GM19463 (cell line): ENCODE measurements around the gene ZMIZ1.

Source experiments
- ATAC-seq: cut with Tn5 transposase; IDR thresholded peaks from one replicate; pipeline ENCODE4 v1.9.1; 2021; ENCODE audit warnings: mild to moderate bottlenecking, moderate library complexity; ENCODE audit not compliant: unreplicated experiment

ZMIZ1 gene

DNA sequence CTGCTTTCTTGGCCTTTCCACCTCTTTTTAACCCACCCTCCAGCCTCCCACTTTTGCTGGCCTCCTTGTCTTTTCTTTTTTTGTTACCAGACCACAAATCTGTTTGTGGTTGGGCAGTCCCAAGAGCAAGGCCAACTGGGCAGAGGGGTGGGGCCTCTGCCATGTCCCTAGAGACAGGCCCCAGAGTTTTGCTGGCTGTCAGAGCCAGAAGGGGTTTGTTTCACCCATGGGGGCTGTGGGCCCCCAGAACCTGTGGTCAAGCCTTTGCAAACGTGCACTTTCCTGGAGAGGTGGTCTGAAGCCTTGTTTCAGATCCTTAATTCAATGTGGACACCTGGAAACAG is 10.3 kb downstream of the ZMIZ1 start:
- ATAC-seq: no peak

- ATAC-seq: no peak
These were observed 11.0 kb downstream of the ZMIZ1 start for GRCh38 chr10:79079490-79080355.

GRCh38 chr10:79081353-79082034 is 12.7 kb downstream of the ZMIZ1 start:
- no peak for ATAC-seq

- ATAC-seq: no peak
These were observed 13.2 kb downstream of the ZMIZ1 start for GRCh38 chr10:79082035-79082373.

DNA sequence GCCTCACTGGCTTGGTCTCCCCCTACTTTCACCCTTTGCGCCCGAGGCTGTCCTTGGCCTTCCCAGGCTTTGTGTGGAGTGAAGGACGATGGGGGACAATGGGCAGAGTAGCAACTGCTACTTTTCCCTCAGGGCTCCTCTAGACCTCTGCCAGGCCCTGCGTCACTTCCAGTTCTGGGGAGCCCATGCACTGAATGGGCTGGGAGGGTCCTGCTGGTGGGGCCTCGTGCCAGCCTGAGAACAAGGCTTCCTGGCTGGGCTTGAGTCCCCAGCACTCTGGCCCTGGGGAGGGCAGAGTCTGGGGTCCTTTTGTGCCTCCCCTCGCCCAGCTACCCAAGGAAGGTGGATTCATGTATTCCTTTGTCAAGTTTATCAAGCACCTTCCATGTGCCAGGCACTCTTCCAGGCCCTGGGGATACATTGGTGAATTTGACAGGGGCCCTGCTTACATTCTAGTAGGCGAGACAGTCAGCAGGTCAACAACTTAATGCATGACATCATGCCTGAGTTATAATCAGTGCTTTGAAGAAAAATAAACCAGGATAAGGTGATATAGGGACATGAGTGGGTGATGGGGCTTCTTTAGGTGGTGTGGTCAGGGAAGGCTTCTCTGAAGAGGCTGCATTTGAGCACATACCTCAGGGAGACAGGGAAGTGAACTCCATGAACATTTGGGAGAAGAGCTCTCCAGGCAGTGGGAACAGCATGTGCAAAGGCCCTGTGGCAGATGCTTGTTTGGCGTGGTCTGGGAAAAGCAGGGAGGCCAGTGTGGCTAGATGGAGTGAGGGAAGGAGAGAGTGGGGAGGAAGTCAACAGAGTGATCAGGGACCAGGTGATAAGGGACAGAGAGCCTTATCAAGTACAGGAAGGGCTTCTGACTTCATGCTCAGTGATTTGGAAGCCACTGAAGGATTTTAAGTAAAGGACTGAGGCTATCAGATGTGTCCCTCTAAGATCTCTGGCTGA is 14.1 kb downstream of the ZMIZ1 start:
- ATAC-seq: no peak

DNA sequence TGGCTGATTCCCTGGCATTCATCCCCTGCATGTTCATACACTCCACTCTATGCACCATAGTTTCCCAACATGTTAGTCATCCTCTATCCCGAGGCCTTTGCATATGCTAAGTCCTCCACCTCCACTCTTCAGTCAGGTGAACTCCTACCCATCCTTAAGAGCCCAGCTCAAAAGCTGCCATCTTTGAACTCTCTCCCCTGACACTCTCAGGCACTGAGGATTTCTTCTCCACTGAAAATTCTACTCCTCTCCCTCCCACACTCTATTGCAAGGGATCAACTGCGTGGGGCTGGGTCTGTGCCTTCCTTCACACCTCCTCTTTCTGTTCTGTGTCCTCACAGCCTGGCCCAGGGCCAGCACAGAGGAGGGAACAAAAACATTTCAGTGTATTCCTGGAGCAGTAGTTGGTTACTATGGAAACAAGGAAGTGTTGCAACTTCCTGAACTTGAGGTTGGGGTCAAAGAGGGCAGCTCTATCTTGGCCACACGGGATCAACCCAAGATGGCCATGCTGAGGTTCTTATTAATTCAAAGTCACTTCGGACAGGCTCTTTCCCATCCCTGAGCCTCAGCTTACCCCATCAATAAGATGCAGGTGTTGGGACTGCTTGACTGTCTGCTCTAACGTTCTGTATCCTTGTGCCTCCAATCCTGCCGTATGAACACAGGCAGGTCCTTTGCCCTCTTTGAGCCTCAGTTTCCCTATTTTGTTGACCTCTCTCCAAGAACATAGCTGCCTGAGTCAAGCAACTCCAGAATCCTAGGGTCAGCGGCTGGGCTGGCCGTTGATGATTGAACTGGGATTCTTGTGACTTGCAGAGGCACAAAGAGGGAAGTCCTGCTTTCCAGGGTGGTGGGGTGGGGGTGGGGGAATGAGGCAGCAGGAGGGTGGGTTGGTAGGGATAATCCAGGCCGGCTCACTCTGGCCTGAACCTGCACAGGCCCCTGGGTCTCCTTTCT is 15.5 kb downstream of the ZMIZ1 start:
- no peak for ATAC-seq

DNA sequence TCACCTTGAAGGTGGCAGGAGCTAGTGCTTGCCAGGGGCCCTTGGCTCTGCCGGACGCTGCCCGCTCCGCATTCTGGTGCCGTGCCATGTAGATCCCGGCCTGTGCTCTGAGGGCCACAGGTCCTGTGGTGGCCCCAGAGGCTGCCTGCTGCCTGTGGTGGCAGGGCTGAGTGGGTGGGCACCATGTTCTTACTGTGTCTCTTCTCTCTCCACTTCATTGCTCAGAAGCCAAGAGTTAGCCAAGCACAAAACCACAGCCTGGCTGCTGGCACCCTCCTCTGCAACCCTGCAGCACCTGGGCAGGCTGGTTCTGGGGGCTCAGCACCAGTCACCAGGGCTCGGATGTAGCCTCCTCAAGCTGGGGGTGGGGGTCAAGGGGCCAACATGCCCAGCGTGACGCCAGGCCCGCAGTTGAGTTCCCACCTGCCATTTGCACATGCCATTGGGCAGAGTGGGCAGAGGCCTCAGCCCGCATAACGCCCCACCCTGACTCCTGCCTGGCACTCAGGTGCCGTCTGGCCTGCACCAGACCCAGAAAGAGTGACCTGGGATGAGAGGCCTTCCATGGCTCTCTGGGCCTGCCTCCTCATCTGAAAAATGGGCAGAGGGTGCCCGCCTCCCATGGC is 16.3 kb downstream of the ZMIZ1 start:
- ATAC-seq: peak; percentile 69

- ATAC-seq: no peak
These were observed 18.1 kb downstream of the ZMIZ1 start for GRCh38 chr10:79086822-79087221.

- ATAC-seq: no peak
These were observed 19.0 kb downstream of the ZMIZ1 start for GRCh38 chr10:79087721-79088120.

- no peak for ATAC-seq
These were observed 19.4 kb downstream of the ZMIZ1 start for GRCh38 chr10:79088176-79088575.

GRCh38 chr10:79088613-79089355 is 20.0 kb downstream of the ZMIZ1 start:
- ATAC-seq: no peak

DNA sequence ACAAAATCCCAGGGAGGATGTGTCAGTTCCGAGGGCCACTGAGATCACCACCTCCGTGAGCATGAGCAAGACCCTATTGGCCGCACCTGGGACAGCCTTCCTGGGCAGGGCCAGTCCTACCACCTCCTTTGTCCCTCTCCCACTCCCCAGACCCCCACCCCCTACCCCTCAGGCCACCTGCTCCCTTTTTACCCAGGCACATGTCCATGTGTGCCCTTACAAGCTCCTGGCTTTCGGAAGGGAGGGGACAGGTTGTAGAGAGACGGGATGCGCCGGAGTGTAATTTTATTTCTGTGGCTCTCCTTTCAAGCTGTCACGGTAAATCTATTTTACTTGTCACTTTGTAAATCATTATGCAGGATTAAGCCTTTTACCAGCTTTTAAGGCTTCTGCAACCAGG is 20.9 kb downstream of the ZMIZ1 start:
- no peak for ATAC-seq

DNA sequence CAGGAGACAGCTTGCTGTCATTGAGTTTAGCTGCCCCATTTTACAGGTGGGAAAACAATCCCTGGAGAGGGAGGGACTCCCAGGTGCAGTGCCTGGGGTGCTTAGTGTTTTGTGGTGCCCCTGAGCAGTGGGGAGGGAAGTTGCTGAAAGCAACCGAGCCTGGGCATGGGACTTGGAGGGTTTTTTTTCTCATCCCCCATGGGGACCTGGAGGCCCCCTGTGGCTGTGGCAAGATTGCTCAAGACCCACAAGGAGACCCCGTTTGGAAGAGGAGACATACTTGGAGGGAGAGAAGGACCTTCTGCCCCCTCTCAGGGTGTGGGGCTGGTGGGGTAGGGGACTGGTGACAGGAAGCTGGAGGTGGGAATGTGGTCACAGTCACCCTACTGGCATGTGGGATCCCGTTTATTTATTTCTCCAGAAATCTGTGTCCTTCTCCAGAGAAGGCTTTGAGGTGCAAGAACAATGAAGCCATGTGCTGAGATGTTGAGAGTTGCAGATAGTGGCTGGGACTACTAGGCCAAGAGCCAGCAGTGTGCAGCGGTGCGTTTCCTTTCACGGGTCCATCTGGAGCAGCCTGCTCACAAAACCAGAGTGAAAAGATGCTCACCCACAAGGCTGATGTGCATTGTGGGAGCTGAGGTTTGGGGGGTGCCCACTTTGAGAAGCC is 21.5 kb downstream of the ZMIZ1 start:
- ATAC-seq: no peak

GRCh38 chr10:79092292-79092896 is 23.6 kb downstream of the ZMIZ1 start:
- no peak for ATAC-seq

DNA sequence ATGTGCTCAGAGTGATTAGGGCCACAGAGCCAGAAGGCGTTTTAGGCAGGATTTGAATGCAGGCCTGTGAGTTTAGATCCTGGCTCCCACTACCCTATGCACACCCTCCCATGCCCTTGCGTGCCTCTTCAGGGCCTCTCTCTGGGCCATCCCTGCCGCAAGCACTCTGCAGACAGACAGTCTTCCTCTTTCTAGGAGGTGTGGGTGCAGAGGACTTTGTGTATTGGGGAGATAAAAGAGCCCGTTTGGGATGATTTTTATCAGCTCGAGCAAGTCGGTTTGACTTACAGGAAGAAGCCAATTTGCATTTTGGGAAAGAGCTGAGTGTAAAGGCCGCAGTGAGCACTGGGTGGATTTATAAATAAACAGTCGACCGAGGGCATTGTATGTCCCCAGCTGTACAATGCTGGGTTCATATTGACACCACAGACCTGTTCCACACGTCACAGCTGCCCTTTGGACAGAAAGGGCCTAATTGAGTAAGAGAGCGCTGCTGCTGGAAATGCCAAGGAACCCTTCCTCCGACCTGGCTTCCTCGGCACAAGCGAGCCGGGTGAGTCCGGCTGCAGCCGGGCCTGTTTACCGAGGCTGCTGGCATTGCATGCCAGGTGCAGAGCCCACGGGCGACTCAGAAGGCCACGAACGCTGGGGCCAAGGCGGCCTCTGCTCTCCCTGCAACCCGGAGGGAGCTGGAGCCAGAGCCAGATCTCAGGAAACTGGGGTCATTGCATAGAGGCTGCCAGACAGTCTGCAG is 25.1 kb downstream of the ZMIZ1 start:
- peak; percentile 33 for ATAC-seq

- ATAC-seq: no peak
These were observed 25.8 kb downstream of the ZMIZ1 start for GRCh38 chr10:79094412-79095175.

DNA sequence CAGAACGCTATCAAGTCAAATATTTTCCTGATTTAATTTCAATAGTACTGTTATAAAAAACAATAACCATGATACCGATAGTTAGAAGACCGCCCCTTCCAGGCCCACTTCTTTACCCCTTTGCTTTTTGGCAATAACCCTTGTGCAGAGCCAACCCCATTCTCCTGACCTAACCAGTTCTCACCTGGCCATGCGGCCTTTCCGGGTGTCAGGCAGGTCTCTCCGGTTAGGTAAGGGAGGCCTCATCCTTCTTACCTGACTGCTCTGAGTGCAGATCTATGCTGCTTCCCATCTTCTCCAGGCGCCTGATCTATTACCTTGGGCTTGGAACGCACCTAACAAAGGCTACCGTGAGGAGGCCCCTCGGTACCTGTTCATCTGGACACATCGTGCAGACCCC is 26.6 kb downstream of the ZMIZ1 start:
- ATAC-seq: no peak
